OCI-LY7 (cell line): Measurements from ENCODE around the gene WWOX. TPM values are rescaled to one million over a fixed set of nuclear protein-coding genes. Genes with fewer than 3 reads are reported as not detected.

ENCODE experiments used
- BruUV-seq: library from RNA; stranded (reverse); fragments of 400-500 nt; replicated peaks from 2 replicates; lab custom pipeline; 2021; lab: Mats Ljungman, UMichigan
- CTCF ChIA-PET: fragments of 300-600 bp; sonication (Branson Sonifier 250); formaldehyde crosslinking; loops from one replicate; lab custom pipeline; 2022; ENCODE audit warnings: antibody characterized with exemption; ENCODE audit not compliant: unreplicated experiment; lab: Charles Lee
- POLR2A ChIA-PET: fragments of 300-600 bp; sonication (Branson Sonifier 250); formaldehyde crosslinking; loops from one replicate; lab custom pipeline; 2022; ENCODE audit warnings: antibody characterized with exemption; lab: Charles Lee
- DNase-seq: peaks from one replicate; pipeline ENCODE4 v3.0.0-alpha.2; 2015; ENCODE audit warnings: low spot score
- H2AFZ ChIP-seq: fragments of 200-600 bp; sonication (generic), shearing (Covaris generic); 2 replicates; pipeline ENCODE4 v1.6.1; 2014; ENCODE audit warnings: mild to moderate bottlenecking, antibody characterized with exemption, low read length, moderate library complexity
- H3K27ac ChIP-seq: fragments of 200-600 bp; sonication (generic); 2 replicates; pipeline ENCODE4 v1.5.1; 2014; ENCODE audit warnings: mixed run types, low read depth, mild to moderate bottlenecking, moderate library complexity, low read length, inconsistent platforms; ENCODE audit not compliant: poor library complexity, severe bottlenecking
- H3K36me3 ChIP-seq: fragments of 200-600 bp; sonication (generic); 2 replicates; pipeline ENCODE4 v1.6.1; 2014; ENCODE audit warnings: mild to moderate bottlenecking, antibody characterized with exemption, low read length, moderate library complexity, mixed read lengths; ENCODE audit not compliant: insufficient read depth
- H3K4me1 ChIP-seq: fragments of 200-600 bp; sonication (generic); 2 replicates; pipeline ENCODE4 v1.5.1; 2014; ENCODE audit warnings: mild to moderate bottlenecking, low read length; ENCODE audit not compliant: insufficient read depth, poor library complexity, severe bottlenecking
- H3K4me2 ChIP-seq: fragments of 200-600 bp; sonication (generic); 2 replicates; pipeline ENCODE4 v1.6.1; 2014; ENCODE audit warnings: mild to moderate bottlenecking, low read length
- H3K4me3 ChIP-seq: fragments of 200-600 bp; sonication (generic); 2 replicates; pipeline ENCODE4 v1.5.1; 2014; ENCODE audit warnings: mild to moderate bottlenecking, low read depth, low read length; ENCODE audit not compliant: poor library complexity, severe bottlenecking
- H3K79me2 ChIP-seq: fragments of 200-600 bp; sonication (generic); 2 replicates; pipeline ENCODE4 v1.6.1; 2016; ENCODE audit warnings: low read depth, mild to moderate bottlenecking, low read length, moderate library complexity, mixed read lengths; ENCODE audit not compliant: insufficient read depth
- H3K9me2 ChIP-seq: fragments of 200-600 bp; sonication (generic); 2 replicates; pipeline ENCODE4 v1.6.1; 2016; ENCODE audit warnings: mild to moderate bottlenecking, low read length, mixed read lengths; ENCODE audit not compliant: insufficient read depth
- H3K9me3 ChIP-seq: fragments of 200-600 bp; sonication (generic); 2 replicates; pipeline ENCODE4 v1.6.1; 2014; ENCODE audit warnings: mild to moderate bottlenecking, mixed run types, low read length, mixed read lengths
- H4K20me1 ChIP-seq: fragments of 200-600 bp; sonication (generic); 2 replicates; pipeline ENCODE4 v1.6.1; 2014; ENCODE audit warnings: mild to moderate bottlenecking, antibody characterized with exemption, low read length, moderate library complexity, mixed read lengths; ENCODE audit not compliant: insufficient read depth
- CTCF ChIP-seq: fragments of 200-600 bp; sonication (generic); conservative IDR thresholded peaks from 2 replicates; pipeline ENCODE4 v1.5.1; 2014; ENCODE audit warnings: mild to moderate bottlenecking, antibody characterized with exemption, low read length, moderate library complexity, mixed read lengths
- EZH2phosphoT487 ChIP-seq: fragments of 200-600 bp; sonication (generic); IDR thresholded peaks from 2 replicates; pipeline ENCODE4 v1.6.1; 2018; ENCODE audit warnings: low read depth, borderline replicate concordance, mild to moderate bottlenecking, mixed run types, antibody characterized with exemption, low read length, moderate library complexity, mixed read lengths
- intact Hi-C: fragments of 100-400 bp; cut with micrococcal nuclease; formaldehyde crosslinking; loops from one replicate; pipeline ENCODE4 v1.10.0; 2022; ENCODE audit not compliant: unreplicated experiment
- total RNA-seq, 2 experiments: library from RNA; depleted of rRNA in 1 of 2; stranded (reverse); fragments of >200 nt in 1 of 2; shearing (Covaris generic) in 1 of 2; gene quantifications; 2 replicates each; pipeline ENCODE4 v1.2.3, GENCODE V29; 2014 to 2022

Gene WWOX
- total RNA-seq, 2 experiments from 2014 or later: 40.2 to 47.6 TPM

- Histone ChIP-seq H3K79me2 (no peaks in the 10 kb centered on the region), H3K4me1 (no peaks in the 10 kb centered on the region), H3K4me3 (no peak overlapping the region), H3K36me3 (no peaks in the 10 kb centered on the region), H3K4me2 (no peak overlapping the region), H3K9me3 (no peaks in the 10 kb centered on the region), H3K27ac (no peak overlapping the region), H3K9me2 (no peaks in the 10 kb centered on the region), H2AFZ (no peak overlapping the region), H4K20me1 (no peaks in the 10 kb centered on the region)
- no TSS peak for BruUV-seq
- TF ChIP-seq EZH2phosphoT487 (no peak), CTCF (no peak)
- no peak for DNase-seq
- ChIA-PET POLR2A (interaction anchor here (0.6 kb wide), 1 partner anchor 424 kb away, joined by 5 read pairs; no protein-coding TSS in a partner anchor), CTCF (no interaction called here)
- intact Hi-C loops: no loop called here
Measured at GRCh38 chr16:78815713-78816112, 716.3 kb downstream of the WWOX start.

GRCh38 chr16:78816499-78817195 lies 717.2 kb downstream of the WWOX start:
- Histone ChIP-seq H3K36me3 (no peaks in the 10 kb centered on the region), H3K79me2 (no peaks in the 10 kb centered on the region), H3K4me3 (no peak overlapping the region), H3K9me2 (no peaks in the 10 kb centered on the region), H3K4me2 (no peak overlapping the region), H3K27ac (no peak overlapping the region), H3K9me3 (no peaks in the 10 kb centered on the region), H4K20me1 (no peaks in the 10 kb centered on the region), H3K4me1 (no peaks in the 10 kb centered on the region), H2AFZ (no peak overlapping the region)
- ChIA-PET CTCF (no interaction called here), POLR2A (interaction anchor here (0.6 to 1.2 kb wide), 5 partner anchors 13 to 425 kb away, joined by 3 to 5 read pairs (median 5); no protein-coding TSS in a partner anchor)
- BruUV-seq: no TSS peak
- DNase-seq: no peak
- intact Hi-C loops: no loop called here
- TF ChIP-seq EZH2phosphoT487 (no peak), CTCF (no peak)

GRCh38 chr16:78817200-78817739 lies 717.8 kb downstream of the WWOX start:
- BruUV-seq: no TSS peak
- Histone ChIP-seq H3K27ac (no peak overlapping the region), H3K4me3 (no peak overlapping the region), H2AFZ (no peak overlapping the region), H3K4me1 (no peaks in the 10 kb centered on the region), H3K9me3 (no peaks in the 10 kb centered on the region), H3K79me2 (no peaks in the 10 kb centered on the region), H3K36me3 (no peaks in the 10 kb centered on the region), H4K20me1 (no peaks in the 10 kb centered on the region), H3K9me2 (no peaks in the 10 kb centered on the region), H3K4me2 (no peak overlapping the region)
- DNase-seq: no peak
- no peak for TF ChIP-seq EZH2phosphoT487
- no peak for TF ChIP-seq CTCF
- ChIA-PET CTCF (no interaction called here), POLR2A (interaction anchor here (0.6 to 1.2 kb wide), 3 partner anchors 12 to 283 kb away, joined by 3 to 5 read pairs (median 3); no protein-coding TSS in a partner anchor)
- intact Hi-C loops: no loop called here
